GM18868 (cell line): ENCODE results near the gene GATA6.

Experiments
- ATAC-seq: cut with Tn5 transposase; IDR thresholded peaks from one replicate; pipeline ENCODE4 v1.9.1; 2021; ENCODE audit warnings: mild to moderate bottlenecking, moderate library complexity; ENCODE audit not compliant: unreplicated experiment

GATA6 gene

GRCh38 chr18:22233266-22233665 is 63.9 kb downstream of the GATA6 start:
- ATAC-seq, result no peak

DNA sequence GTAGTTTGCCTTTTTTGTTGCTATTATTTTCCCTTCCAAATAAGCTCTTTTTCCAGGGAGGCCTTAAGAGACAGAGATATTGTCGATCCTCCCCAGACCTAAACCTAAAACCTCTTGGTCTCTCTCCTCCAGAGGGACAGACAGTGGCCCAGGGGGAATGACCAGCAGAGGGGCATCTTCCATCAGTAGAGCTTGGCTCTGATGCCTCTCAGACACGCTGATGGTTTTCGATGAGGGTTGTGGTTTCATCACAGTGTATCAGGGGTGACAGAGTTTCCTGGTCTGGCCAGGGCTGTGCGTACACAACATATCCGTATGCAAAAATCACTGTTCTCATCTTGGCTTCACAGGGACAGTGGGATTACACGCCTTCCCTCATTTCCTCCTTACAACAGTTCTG is 68.6 kb downstream of the GATA6 start:
- no peak for ATAC-seq

DNA sequence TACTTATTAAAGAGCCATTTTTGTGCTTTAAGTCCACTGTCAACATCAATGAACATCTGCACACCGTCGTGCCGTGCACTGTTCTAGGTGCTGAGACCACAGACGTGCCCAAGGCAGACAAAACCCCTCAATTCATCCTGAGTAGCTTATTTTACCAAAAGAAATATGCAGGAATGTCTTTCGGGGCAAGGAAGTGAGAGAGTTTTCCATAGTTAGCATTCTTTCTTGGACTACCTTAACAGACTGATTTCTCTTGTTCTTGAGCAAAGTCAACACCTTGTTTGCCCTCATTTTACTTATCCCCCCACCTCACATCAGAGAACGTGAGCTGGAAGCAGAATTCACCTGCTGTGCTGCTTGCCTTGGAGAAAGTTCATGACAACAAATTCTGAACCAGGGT is 69.3 kb downstream of the GATA6 start:
- no peak for ATAC-seq

GRCh38 chr18:22241921-22242361 is 72.6 kb downstream of the GATA6 start:
- no peak for ATAC-seq

- ATAC-seq, result no peak
These were observed 74.1 kb downstream of the GATA6 start for GRCh38 chr18:22243513-22243912.

DNA sequence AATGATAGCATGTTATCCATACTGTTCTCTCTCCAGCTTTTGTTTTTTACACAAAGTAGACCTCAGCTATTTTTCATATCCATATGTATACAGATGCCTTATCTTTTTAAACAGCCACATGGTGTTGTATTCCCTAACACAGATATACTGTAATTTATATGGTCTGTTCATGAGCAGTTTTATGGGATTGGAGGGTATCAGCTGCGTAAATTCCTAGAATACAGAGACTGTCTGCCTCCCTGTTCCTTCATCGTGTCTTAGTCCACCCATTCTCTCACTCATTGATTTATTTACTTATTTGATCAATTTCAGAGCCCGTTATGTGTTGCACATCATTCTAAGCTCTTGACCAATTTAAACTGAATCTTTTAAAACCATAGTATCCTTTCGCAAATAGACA is 80.6 kb downstream of the GATA6 start:
- ATAC-seq, result no peak

DNA sequence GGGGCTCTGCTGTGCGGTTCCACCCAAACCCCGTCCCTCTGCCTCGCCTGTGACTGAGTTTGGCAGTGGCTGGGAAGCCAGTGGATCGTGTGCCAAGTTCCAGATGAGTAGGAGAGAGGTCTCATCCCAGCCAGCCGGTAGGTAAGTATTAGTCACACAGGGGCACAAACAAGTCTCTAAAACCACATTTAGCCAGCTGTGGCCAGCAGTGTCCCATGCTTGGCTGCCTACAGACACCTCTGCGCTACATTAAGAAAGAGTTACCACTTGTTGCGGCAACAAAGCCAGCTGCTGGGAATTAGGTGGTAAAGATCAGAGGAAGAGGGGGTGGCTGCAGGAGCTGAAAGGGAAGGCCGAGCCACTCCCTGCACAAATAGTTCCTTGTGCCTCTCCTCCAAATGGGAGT is 81.2 kb downstream of the GATA6 start:
- no peak for ATAC-seq
